Coronary artery (tissue), 2 donors: Measurements from ENCODE around the gene LIAS.

Experiments used
- DNase-seq: peaks from one replicate; pipeline ENCODE4 v3.0.0-alpha.2; 2017; ENCODE audit warnings: low spot score
- H3K27ac ChIP-seq, 2 donors: fragments of 200-600 bp; sonication (generic); one replicate each; pipeline ENCODE4 v1.5.1; 2016 to 2019
- H3K4me3 ChIP-seq: fragments of 200-600 bp; sonication (generic); 2 replicates; pipeline ENCODE4 v1.5.1; 2016; ENCODE audit warnings: mild to moderate bottlenecking, moderate library complexity
- CTCF ChIP-seq: fragments of 200-600 bp; sonication (generic); IDR thresholded peaks from one replicate; pipeline ENCODE4 v1.5.1; 2019; ENCODE audit warnings: antibody characterized with exemption

The LIAS gene

GRCh38 chr4:39526765-39527295, 68.0 kb downstream of the LIAS start:
- Histone ChIP-seq H3K27ac (peak overlapping the region; percentile 93 to 95), H3K4me3 (peak overlapping the region; percentile 92)
- DNase-seq = no peak
- no peak for TF ChIP-seq CTCF

- H3K27ac ChIP-seq = peak within 1 kb of the TSS; percentile 93 to 95
- H3K4me3 ChIP-seq = peak within 1 kb of the TSS; percentile 92
- peak; percentile 98 for DNase-seq
- no peak for TF ChIP-seq CTCF
Measured at GRCh38 chr4:39527296-39528060, 68.6 kb downstream of the LIAS start, which contains the start of gene UGDH. UGDH (minus strand) TSS chr4:39527439; CDS start chr4:39521512, 5,927 bp downstream.

GRCh38 chr4:39528061-39528465, 69.2 kb downstream of the LIAS start:
- TF ChIP-seq CTCF = no peak
- Histone ChIP-seq H3K4me3 (peak overlapping the region; percentile 92), H3K27ac (peak overlapping the region; percentile 93 to 95)
- peak; percentile 93 for DNase-seq
